ENCODE data around the gene CGREF1. TPM values are rescaled to one million over a fixed set of nuclear protein-coding genes. Genes with fewer than 3 reads are reported as not detected.
"Not testable (repeated sequence)": the region's sequence is repeated elsewhere in the genome, so short reads cannot be mapped to it uniquely, and the experiment has no call there.

The CGREF1 gene
- polyA plus RNA-seq, 12 donors = 0.62 to 4.6 (median 1.8) TPM; not detected in 2

GRCh38 chr2:27138111-27138510, 19.2 kb upstream of the CGREF1 start:
- no peak for DNase-seq

- DNase-seq = no peak
Measured at GRCh38 chr2:27137322-27137935, 18.5 kb upstream of the CGREF1 start.

- DNase-seq = no peak
Measured at GRCh38 chr2:27136751-27137150, 17.8 kb upstream of the CGREF1 start.

DNA sequence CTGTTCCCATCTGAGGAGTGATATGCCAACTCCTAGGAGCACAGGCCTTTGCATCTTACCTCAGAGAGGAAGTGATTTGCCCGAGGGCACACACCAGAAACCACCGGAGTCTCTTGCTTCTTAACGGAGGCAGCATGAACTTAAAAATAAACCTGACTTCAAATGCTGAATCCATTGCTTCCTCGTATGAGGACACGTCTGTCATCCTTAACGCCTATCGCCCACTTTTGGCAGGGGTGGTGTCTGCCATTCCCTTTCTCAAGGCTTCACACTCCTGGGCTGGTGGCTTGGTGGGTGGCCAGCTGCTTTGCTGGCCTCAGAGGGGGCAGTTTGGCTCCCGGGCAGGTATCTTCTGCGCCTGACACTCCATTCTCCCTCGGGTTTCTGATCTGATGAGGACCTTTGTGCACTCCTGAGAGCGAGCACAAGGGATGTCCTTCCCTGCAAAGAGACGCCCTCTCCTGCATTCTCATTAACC, 16.6 kb upstream of the CGREF1 start:
- DNase-seq = no peak

DNA sequence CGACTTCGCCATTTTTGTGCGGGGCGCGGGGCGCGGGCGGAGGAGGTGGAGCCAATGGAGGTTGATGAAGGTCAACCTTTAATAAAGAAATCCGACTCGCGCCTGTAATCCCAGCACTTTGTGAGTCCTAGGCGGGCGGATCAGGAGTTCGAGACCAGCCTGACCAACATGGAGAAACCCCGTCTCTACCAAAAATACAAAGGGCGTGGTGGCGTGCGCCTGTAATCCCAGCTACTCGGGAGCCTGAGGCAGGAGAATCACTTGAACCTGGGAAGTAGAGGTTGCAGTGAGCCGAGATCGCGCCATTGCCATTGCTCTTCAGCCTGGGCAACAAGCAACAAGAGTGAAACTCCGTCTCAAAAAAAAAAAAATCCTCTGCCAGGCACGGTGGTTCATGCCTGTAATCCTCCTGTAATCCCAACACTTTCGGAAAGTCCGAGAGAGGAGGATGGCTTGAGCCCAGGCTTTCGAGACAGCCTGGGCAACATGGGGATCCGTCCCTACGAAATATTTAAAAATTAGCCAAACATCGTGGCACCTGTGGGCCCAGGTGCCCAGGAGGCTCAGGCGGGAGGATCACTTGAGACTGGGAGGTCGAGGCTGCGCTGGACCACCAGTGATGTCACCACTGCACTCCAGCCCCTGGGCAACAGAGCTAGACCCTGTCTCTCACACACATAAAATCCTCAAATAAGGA, 16.0 kb upstream of the CGREF1 start:
- no peak for DNase-seq

DNA sequence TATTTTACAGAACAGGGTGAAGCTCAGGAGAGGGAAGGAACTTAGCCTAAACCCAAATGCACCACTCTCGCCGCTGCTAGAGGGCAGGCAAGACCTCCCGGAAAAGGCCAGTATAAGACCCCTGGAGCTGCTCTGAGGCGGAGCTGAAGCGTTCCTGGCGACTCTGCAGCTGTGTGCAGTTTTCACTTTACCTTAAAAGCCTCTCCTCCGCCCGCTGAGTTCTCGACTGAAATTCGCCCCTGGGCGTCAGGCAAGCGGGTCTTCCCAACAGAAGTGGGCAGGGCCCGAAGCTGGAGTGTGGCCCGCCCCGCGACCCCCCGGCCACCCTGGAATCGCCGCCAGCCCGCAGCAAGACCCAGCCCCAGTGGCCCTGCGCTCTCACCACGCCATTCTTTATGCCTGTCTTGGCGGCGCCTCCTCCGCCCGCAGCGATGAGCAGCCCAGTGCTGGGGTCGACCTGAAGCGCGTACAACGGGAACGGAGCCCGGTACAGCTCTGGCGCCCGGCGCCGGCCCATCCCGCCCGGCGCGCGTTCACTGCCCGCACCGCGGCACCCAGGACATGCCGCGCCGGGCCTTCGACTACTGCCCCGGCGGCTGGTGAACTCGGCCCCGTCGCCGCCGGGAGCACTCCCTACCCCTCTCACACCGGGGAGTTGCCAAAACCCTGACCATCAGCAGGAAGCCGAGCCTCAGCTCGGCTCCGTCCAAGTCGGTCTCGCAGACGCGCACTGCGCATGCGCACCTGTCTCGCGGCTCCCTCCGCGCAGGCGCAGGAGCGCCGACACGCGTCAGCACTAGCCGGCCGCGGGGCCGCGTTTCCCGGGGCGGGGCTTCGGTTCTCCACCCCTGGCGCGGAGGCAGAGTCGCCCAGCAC, 15.2 kb upstream of the CGREF1 start, which contains the start of gene PREB:
PREB (minus strand) TSS at position 732 of the 876 bp plus-strand sequence; CDS start at position 517, 215 bp downstream.
- peak; percentile 98 for DNase-seq

GRCh38 chr2:27133195-27133875, 14.4 kb upstream of the CGREF1 start:
- DNase-seq = no peak

DNA sequence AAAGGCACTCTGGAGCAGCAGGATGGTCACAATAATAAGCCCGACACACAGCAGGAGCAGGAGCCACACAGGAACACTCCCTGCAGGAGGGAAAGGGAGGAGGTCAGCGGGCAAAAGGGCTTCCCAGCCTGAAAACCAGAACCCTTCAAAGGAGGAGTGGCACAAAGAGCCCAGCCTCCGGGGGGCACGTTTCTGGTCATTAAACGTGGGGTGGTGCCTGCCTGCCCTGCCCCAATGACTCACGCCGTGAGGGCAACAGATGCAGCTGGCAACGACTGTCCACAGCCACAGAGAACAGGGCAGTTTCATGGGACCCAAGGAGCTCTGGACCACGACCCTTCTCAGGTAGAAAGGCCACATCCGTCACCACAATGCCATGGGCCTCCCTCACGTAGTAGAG, 12.5 kb upstream of the CGREF1 start:
- no peak for DNase-seq

DNA sequence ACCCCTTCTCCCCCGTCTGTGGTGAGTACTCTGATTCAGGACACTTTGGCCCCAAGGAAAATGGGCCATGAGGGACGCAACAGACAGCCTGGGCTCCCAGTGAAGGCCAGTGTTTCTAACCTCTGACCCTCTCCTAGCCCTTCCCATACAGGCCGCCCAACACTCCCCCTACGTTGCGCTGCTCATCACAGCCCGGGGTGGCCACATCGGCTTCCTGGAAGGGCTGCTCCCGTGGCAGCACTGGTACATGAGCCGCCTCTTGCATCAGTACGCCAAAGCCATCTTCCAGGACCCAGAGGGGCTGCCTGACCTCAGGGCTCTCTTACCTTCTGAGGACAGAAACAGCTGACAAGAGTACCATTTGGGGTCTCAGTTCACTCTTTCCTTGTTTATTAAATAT, 11.5 kb upstream of the CGREF1 start:
- DNase-seq = no peak

DNA sequence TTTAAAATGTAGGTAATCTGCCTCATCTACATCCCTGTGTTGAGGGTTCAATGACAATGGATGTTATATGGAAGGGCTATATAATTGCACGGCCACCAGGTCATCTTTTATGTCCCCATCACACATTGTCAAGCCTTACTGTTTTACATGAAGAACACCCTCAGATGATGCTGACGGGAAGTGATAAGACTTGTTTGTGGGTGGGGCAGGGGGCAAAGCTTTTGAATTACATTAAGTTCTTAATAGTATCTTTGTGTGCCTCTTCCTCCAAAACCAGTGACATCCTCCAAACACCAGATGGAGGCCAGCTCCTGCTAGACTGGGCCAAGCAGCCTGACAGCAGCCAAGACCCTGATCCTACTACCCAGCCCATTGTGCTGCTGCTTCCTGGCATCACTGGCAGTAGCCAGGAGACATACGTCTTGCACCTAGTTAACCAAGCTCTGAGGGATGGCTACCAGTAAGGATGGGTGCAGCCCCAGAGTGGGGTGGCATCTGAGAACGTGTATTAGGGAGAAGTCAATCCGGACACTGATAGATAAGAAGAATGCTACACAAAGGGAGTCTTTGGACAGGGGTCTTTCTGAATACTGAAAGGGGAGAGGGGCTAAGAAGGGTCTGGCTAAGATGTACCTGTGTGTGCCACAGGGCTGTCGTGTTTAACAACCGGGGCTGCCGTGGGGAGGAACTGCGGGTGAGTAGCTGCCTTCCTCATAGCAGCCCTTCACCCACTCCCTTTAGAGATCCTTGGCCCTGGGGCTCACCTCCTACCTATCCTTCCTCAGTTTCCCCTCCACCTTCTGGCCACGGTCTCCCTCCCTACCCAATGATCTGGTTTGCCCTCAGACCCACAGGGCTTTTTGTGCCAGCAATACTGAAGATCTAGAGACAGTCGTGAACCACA, 10.0 kb upstream of the CGREF1 start:
- DNase-seq = no peak

- DNase-seq = no peak
Measured at GRCh38 chr2:27127883-27128667, 9.1 kb upstream of the CGREF1 start.

DNA sequence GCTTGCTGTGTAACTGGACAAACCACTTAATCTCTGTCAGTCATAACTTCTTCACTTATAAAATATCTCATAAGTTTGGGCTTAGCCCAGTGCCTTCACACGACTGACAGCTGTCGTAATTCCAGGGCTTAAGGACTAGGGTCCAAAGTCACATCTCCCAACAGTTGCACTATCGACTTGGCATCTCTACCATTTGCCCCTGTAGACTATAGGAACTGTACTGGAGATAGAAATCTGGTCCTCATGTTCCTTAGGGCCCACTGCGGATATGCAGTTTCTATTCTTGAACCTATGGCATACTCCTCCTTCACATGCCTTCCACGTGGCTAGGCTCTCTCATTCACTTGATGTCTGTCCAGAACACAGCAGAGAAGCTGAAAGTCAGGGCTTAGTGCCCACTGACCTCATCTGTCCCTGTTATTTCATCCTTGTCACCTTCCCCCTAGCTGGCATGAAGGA, 7.4 kb upstream of the CGREF1 start:
- DNase-seq = no peak

- DNase-seq = no peak
Measured at GRCh38 chr2:27125104-27125503, 6.2 kb upstream of the CGREF1 start.

- no peak for DNase-seq
Measured at GRCh38 chr2:27123302-27124150, 4.6 kb upstream of the CGREF1 start, which contains the start of gene ABHD1. ABHD1 (plus strand) TSS chr2:27123815; CDS start chr2:27123949, 134 bp downstream.

GRCh38 chr2:27122791-27123190, 3.9 kb upstream of the CGREF1 start:
- DNase-seq = no peak

- no peak for DNase-seq
Measured at GRCh38 chr2:27121906-27122305, 3.0 kb upstream of the CGREF1 start.

- DNase-seq = not testable (repeated sequence)
Measured at GRCh38 chr2:27119330-27119670, 372 bp upstream of the CGREF1 start.

DNA sequence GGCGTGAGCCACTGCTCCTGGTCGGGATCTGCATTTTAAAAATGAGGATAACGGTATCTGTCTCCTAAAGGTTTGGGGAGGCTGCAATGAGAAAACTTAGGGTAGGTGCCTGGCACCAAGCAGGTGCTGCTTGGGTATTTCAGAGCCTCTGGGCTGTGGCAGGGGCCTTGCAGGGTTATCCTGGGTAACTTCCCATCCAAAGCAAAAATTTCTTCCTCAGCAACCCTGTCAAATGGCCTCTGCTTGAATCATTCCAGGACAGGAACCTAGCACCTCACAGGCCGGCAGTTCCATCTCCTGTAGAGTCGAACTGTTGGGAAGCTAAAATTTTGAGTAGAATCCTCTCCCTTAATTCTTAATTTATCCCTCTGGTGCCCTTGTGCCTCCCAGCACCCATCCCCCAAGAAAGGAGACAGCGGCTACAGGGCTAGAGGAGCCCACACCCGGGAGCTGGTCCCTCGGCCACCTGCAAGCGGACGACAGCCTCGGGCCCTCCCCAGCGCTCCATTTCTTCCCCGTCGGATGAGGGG, 868 bp downstream of the CGREF1 start:
- DNase-seq = no peak

GRCh38 chr2:27115519-27115918, 3.4 kb downstream of the CGREF1 start:
- no peak for DNase-seq

All from muscle of arm (tissue), 12 donors.